Endothelial cell of umbilical vein (primary cell): ENCODE data around the gene FBXO4. TPM values are rescaled to one million over a fixed set of nuclear protein-coding genes. Genes with fewer than 3 reads are reported as not detected.
A peak's percentile ranks its signal among the peaks of the same experiment; 100 is the strongest.

ENCODE experiments used
- BruUV-seq: library from RNA; stranded (reverse); fragments of 400-500 nt; replicated peaks from 2 replicates; lab custom pipeline; 2021; lab: Mats Ljungman, UMichigan
- CTCF ChIA-PET: fragments of 300-600, 350-600 bp; sonication (Branson Sonifier 250); formaldehyde crosslinking; loops from one replicate; lab custom pipeline; 2021; ENCODE audit warnings: antibody characterized with exemption, inconsistent platforms; lab: Charles Lee
- POLR2A ChIA-PET: fragments of 300-600, 350-600 bp; sonication (Branson Sonifier 250); formaldehyde crosslinking; loops from one replicate; lab custom pipeline; 2021; ENCODE audit warnings: antibody characterized with exemption, inconsistent platforms; lab: Charles Lee
- DNase-seq: peaks from one replicate; pipeline ENCODE4 v3.0.0-alpha.2; 2011; ENCODE audit warnings: low read depth, low spot score
- FAIRE-seq: peaks from 2 replicates; lab custom pipeline; 2011; peaks lifted over from hg19 to GRCh38; lab: Jason Lieb, UNC
- H2AFZ ChIP-seq: 2 replicates; pipeline ENCODE4 v1.6.0; 2012; ENCODE audit warnings: low read depth, low read length, control low read depth, inconsistent platforms
- H3K27ac ChIP-seq: 2 replicates; pipeline ENCODE4 v1.5.1; 2011; ENCODE audit warnings: low read depth, mild to moderate bottlenecking, control low read depth, low read length, moderate library complexity; ENCODE audit not compliant: insufficient read depth
- H3K27me3 ChIP-seq, 2 experiments: 2 replicates each; pipeline versions ENCODE4 v1.6.0 to v1.6.1; 2011; ENCODE audit warnings: low read length in 2 of 2, mixed read lengths in 1 of 2; ENCODE audit not compliant: control insufficient read depth in 2 of 2, insufficient read depth in 2 of 2
- H3K36me3 ChIP-seq, 2 experiments: 2 replicates in 1 of 2; 3 replicates in 1 of 2; pipeline ENCODE4 v1.5.1; 2011; ENCODE audit warnings: low read length in 2 of 2, mild to moderate bottlenecking in 1 of 2, moderate library complexity in 1 of 2; ENCODE audit not compliant: control insufficient read depth in 2 of 2, insufficient read depth in 2 of 2; ENCODE audit errors: extremely low read depth in 1 of 2
- H3K4me1 ChIP-seq: 3 replicates; pipeline ENCODE4 v1.5.1; 2011; ENCODE audit warnings: mild to moderate bottlenecking, low read length; ENCODE audit not compliant: control insufficient read depth, insufficient read depth; ENCODE audit errors: extremely low read depth
- H3K4me2 ChIP-seq: 2 replicates; pipeline ENCODE4 v1.6.1; 2011; ENCODE audit warnings: low read length, control low read depth, mixed read lengths; ENCODE audit not compliant: insufficient read depth
- H3K4me3 ChIP-seq, 3 experiments: fragments of 200-600 bp in 1 of 3; sonication (generic), shearing (Covaris generic) in 1 of 3; replicated peaks in 1 of 3; 2 replicates each; pipeline ENCODE4 v1.5.1; 2011 to 2016; ENCODE audit warnings: control low read depth in 3 of 3, low read length in 3 of 3, mild to moderate bottlenecking in 2 of 3, inconsistent platforms in 1 of 3, low read depth in 1 of 3, moderate library complexity in 1 of 3; ENCODE audit not compliant: insufficient read depth in 1 of 3
- H3K79me2 ChIP-seq: 2 replicates; pipeline ENCODE4 v1.6.0; 2012; ENCODE audit warnings: low read length, inconsistent platforms; ENCODE audit not compliant: control insufficient read depth, insufficient read depth
- H3K9ac ChIP-seq: replicated peaks from 2 replicates; pipeline ENCODE3; 2011; ENCODE audit warnings: low read length, control low read depth; ENCODE audit not compliant: insufficient read depth; ENCODE audit errors: extremely low read depth
- H3K9me1 ChIP-seq: replicated peaks from 3 replicates; pipeline ENCODE4 v1.6.0; 2011; ENCODE audit warnings: mild to moderate bottlenecking, low read length; ENCODE audit not compliant: control insufficient read depth, insufficient read depth; ENCODE audit errors: extremely low read depth
- H3K9me3 ChIP-seq: replicated peaks from 2 replicates; pipeline ENCODE4 v1.5.1; 2012; ENCODE audit warnings: low read length, inconsistent platforms; ENCODE audit not compliant: control insufficient read depth, insufficient read depth
- H4K20me1 ChIP-seq: replicated peaks from 2 replicates; pipeline ENCODE3; 2011; ENCODE audit warnings: mild to moderate bottlenecking, low read length; ENCODE audit not compliant: control insufficient read depth, insufficient read depth; ENCODE audit errors: extremely low read depth
- EZH2 ChIP-seq: IDR thresholded peaks from 2 replicates; pipeline ENCODE4 v1.6.1; 2012; ENCODE audit warnings: borderline replicate concordance, low read depth, mild to moderate bottlenecking, moderate library complexity, low read length, inconsistent platforms; ENCODE audit not compliant: severe bottlenecking
- FOS ChIP-seq: IDR thresholded peaks from 2 replicates; pipeline ENCODE4 v1.6.1; 2011; ENCODE audit warnings: mild to moderate bottlenecking, low read length, moderate library complexity, borderline replicate concordance; ENCODE audit not compliant: insufficient read depth
- GATA2 ChIP-seq: IDR thresholded peaks from 2 replicates; pipeline ENCODE4 v1.7.0; 2011; ENCODE audit warnings: low read depth, mild to moderate bottlenecking, moderate library complexity, mixed read lengths, low read length; ENCODE audit not compliant: insufficient read length, insufficient read depth
- JUN ChIP-seq: IDR thresholded peaks from 2 replicates; pipeline ENCODE4 v1.6.1; 2011; ENCODE audit warnings: borderline replicate concordance, low read depth; ENCODE audit not compliant: insufficient read length, insufficient read depth
- MYC ChIP-seq: IDR thresholded peaks from one replicate; pipeline ENCODE4 v1.6.1; 2011; ENCODE audit warnings: mild to moderate bottlenecking, low read depth, low read length
- POLR2A ChIP-seq: IDR thresholded peaks from 2 replicates; pipeline ENCODE4 v1.6.1; 2012; ENCODE audit warnings: low read depth, mild to moderate bottlenecking, control low read depth, low read length
- POLR2AphosphoS5 ChIP-seq: IDR thresholded peaks from 2 replicates; pipeline ENCODE4 v1.6.1; 2012; ENCODE audit warnings: low read depth, mild to moderate bottlenecking, control low read depth, low read length, moderate library complexity; ENCODE audit not compliant: insufficient read depth
- dilution Hi-C: fragments of 300-500 bp; cut with MboI; formaldehyde crosslinking; loops from one replicate; pipeline ENCODE4 v1.15.0; 2019; ENCODE audit warnings: low sequenced_read_pairs; ENCODE audit not compliant: extremely low pct_ligation_motif_present
- intact Hi-C: fragments of 100-400 bp; cut with micrococcal nuclease; formaldehyde crosslinking; loops from one replicate; pipeline ENCODE4 v1.10.0; 2022
- polyA plus RNA-seq, 4 experiments: library from polyadenylated mRNA; depleted of rRNA in 3 of 4; stranded (reverse) in 3 of 4; unstranded in 1 of 4; fragments of >200 nt; gene quantifications; 2 replicates each; pipeline versions ENCODE4 v1.2.1 to v1.2.3, GENCODE V29; 2011 to 2012; ENCODE audit warnings: missing spikeins in 1 of 4
- total RNA-seq: library from RNA; stranded (reverse); gene quantifications from 2 replicates; pipeline ENCODE4 v1.2.3, GENCODE V29; 2021
- TF ChIP-seq, protein P1 (sequence below): IDR thresholded peaks from 2 replicates; pipeline ENCODE4 v1.6.1; 2011; ENCODE audit not compliant: insufficient read depth, insufficient read length
- TF ChIP-seq, protein P2 (sequence below), 2 donors: IDR thresholded peaks; 1 replicate in 1 of 2; 2 replicates in 1 of 2; pipeline ENCODE4 v1.5.1; 2011; ENCODE audit warnings: low read length in 2 of 2, mild to moderate bottlenecking in 2 of 2, moderate library complexity in 2 of 2, control low read depth in 1 of 2, inconsistent platforms in 1 of 2, low read depth in 1 of 2; ENCODE audit not compliant: insufficient read depth in 1 of 2; ENCODE audit errors: extremely low read depth in 1 of 2

The FBXO4 gene
- total and polyA plus RNA-seq, 2 donors (not counting 3 experiments of a cell fraction or from before 2014, with no cell fraction given), result 4.4 to 7.7 TPM

DNA sequence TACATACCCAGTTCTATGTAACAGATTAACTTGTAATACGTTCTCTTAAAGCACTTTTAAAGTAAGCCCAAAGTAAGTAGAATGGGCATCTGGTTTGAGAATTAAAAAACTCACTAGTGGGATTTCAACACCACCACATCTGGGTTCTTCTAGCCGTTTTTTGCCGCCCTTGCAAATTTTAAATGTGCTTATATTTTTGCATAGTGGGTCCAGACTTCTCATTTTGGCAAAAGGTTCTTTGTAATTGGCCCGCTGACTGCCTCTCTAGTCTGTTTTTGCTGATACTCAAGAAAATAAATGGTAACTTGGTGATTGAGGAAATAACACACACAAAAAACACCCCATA, 582 bp upstream of the FBXO4 start:
- DNase-seq (peak; percentile 4), FAIRE-seq (no peak)
- peak overlapping the region; percentile 81 for H3K4me2 ChIP-seq
- ChIA-PET POLR2A (interaction anchor here (0.9 to 1.8 kb wide), 2 partner anchors 20 to 1141 kb away, joined by 3 to 4 read pairs; partner anchors contain the start of gene RIMOC1), CTCF (interaction anchor here (1.1 to 1.7 kb wide), 3 partner anchors 21 to 965 kb away, joined by 3 to 7 read pairs (median 4); partner anchors contain the start of genes GHR and RIMOC1)
- H3K4me1 ChIP-seq, result peaks cover 22% of the 10 kb centered on the region
- intact Hi-C loops, result loop anchor here (10.0 kb wide), 1 partner anchor 1560 kb away; the partner anchor contains the start of gene TMEM267
- H3K4me3 ChIP-seq, result peak overlapping the region in 2 of 3 experiments; percentile 66 to 77
- peak overlapping the region; percentile 92 for H3K27ac ChIP-seq
- no peaks in the 10 kb centered on the region for H4K20me1 ChIP-seq
- dilution Hi-C loops, result no loop called here
- H3K9me3 ChIP-seq, result no peaks in the 10 kb centered on the region
- H2AFZ ChIP-seq, result peak overlapping the region; percentile 83
- peaks cover 2 to 4% of the 10 kb centered on the region in 2 experiments for H3K36me3 ChIP-seq
- TSS peak; percentile 48 for BruUV-seq
- H3K27me3 ChIP-seq, result no peaks in the 10 kb centered on the region
- TF ChIP-seq JUN (no peak), FOS (no peak), MYC (no peak), EZH2 (no peak), GATA2 (no peak), POLR2AphosphoS5 (no peak), POLR2A (no peak)
- TF ChIP-seq, protein P1, sequence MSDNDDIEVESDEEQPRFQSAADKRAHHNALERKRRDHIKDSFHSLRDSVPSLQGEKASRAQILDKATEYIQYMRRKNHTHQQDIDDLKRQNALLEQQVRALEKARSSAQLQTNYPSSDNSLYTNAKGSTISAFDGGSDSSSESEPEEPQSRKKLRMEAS, result no peak
- TF ChIP-seq, protein P2, sequence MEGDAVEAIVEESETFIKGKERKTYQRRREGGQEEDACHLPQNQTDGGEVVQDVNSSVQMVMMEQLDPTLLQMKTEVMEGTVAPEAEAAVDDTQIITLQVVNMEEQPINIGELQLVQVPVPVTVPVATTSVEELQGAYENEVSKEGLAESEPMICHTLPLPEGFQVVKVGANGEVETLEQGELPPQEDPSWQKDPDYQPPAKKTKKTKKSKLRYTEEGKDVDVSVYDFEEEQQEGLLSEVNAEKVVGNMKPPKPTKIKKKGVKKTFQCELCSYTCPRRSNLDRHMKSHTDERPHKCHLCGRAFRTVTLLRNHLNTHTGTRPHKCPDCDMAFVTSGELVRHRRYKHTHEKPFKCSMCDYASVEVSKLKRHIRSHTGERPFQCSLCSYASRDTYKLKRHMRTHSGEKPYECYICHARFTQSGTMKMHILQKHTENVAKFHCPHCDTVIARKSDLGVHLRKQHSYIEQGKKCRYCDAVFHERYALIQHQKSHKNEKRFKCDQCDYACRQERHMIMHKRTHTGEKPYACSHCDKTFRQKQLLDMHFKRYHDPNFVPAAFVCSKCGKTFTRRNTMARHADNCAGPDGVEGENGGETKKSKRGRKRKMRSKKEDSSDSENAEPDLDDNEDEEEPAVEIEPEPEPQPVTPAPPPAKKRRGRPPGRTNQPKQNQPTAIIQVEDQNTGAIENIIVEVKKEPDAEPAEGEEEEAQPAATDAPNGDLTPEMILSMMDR (IDR thresholded peaks at IDR 0.05; ENCODE audit: extremely low read depth in 1 of 2, insufficient read depth in 1 of 2, low read depth in 1 of 2, low read length in 2 of 2), result no peak
- H3K9me1 ChIP-seq, result no peaks in the 10 kb centered on the region
- H3K79me2 ChIP-seq, result no peaks in the 10 kb centered on the region
- H3K9ac ChIP-seq, result peak overlapping the region; percentile 92
